H1 (cell line): ENCODE data around the gene PCGF3. TPM values are rescaled to one million over a fixed set of nuclear protein-coding genes. Genes with fewer than 3 reads are reported as not detected.

Source experiments
- ATF2 ChIP-seq: IDR thresholded peaks from 2 replicates; pipeline ENCODE4 v1.6.1; 2012; ENCODE audit warnings: low read length, inconsistent platforms
- polyA plus RNA-seq, 7 experiments: library from polyadenylated mRNA; depleted of rRNA in 3 of 7; stranded (reverse) in 5 of 7; unstranded in 2 of 7; fragments of >200 nt in 5 of 7; fragments of 200-250 nt in 2 of 7; gene quantifications; 1 replicate in 5 of 7; 2 replicates in 1 of 7; 4 replicates in 1 of 7; pipeline versions ENCODE4 v1.2.1 to v1.2.3, GENCODE V29; 2011 to 2013; ENCODE audit warnings: missing spikeins in 2 of 7, mixed read lengths in 2 of 7
- total RNA-seq: library from RNA; stranded (reverse); fragmentation: NEBNext Ultra II Directional; extraction: Animal tissue kit (Norgen Biotek cat#: 25700); gene quantifications from 2 replicates; pipeline ENCODE4 v1.2.1, GENCODE V29; 2021

Gene PCGF3
- total and polyA plus RNA-seq, 2 of the 8 experiments (the other 6 are each of a cell fraction or from before 2014, with no cell fraction given): 52.7 to 52.9 TPM

- TF ChIP-seq ATF2: no peak
Observed at GRCh38 chr4:794900-795725, 89.5 kb downstream of the PCGF3 start (continued).
